CD4-positive, alpha-beta T cell (primary cell): Measurements from ENCODE around the gene CCDC178. TPM values are rescaled to one million over a fixed set of nuclear protein-coding genes. Genes with fewer than 3 reads are reported as not detected.

ENCODE experiments used
- ATAC-seq: fragments of 200-7000 bp; cut with Tn5 transposase; one replicate; pipeline ENCODE4 v1.10.0; 2022; ENCODE audit warnings: mild to moderate bottlenecking; ENCODE audit not compliant: poor library complexity
- CTCF ChIA-PET: fragments of 350-600 bp; sonication (Branson Sonifier 250); formaldehyde crosslinking; loops from one replicate; lab custom pipeline; 2021; ENCODE audit warnings: antibody characterized with exemption, inconsistent platforms; lab: Charles Lee
- POLR2A ChIA-PET: fragments of 350-600 bp; sonication (Branson Sonifier 250); formaldehyde crosslinking; loops from one replicate; lab custom pipeline; 2021; ENCODE audit warnings: antibody characterized with exemption, inconsistent platforms; lab: Charles Lee
- DNase-seq, 14 experiments: peaks; one replicate each; pipeline ENCODE4 v3.0.0-alpha.2; 2013 to 2020; ENCODE audit warnings: mixed read lengths in 2 of 14
- H3K27ac ChIP-seq, 2 donors: one replicate each; pipeline versions ENCODE4 v1.5.1 to v1.7.0; 2013; ENCODE audit warnings: low read length in 2 of 2, low read depth in 1 of 2, mild to moderate bottlenecking in 1 of 2
- H3K27me3 ChIP-seq, 2 experiments: 1 replicate in 1 of 2; 2 replicates in 1 of 2; pipeline versions ENCODE4 v1.6.1 to v1.7.0; 2013; ENCODE audit warnings: low read length in 2 of 2, control low read depth in 1 of 2, mild to moderate bottlenecking in 1 of 2, moderate library complexity in 1 of 2; ENCODE audit not compliant: insufficient read depth in 2 of 2, control insufficient read depth in 1 of 2
- H3K36me3 ChIP-seq: one replicate; pipeline ENCODE4 v1.6.1; 2013; ENCODE audit warnings: low read length, control low read depth; ENCODE audit not compliant: insufficient read depth
- H3K4me1 ChIP-seq: one replicate; pipeline ENCODE4 v1.6.1; 2013; ENCODE audit warnings: low read length, control low read depth; ENCODE audit not compliant: insufficient read depth
- H3K4me3 ChIP-seq: one replicate; pipeline ENCODE4 v1.5.1; 2013; ENCODE audit warnings: mild to moderate bottlenecking, low read length, moderate library complexity
- H3K9me3 ChIP-seq, 2 experiments: 1 replicate in 1 of 2; 2 replicates in 1 of 2; pipeline versions ENCODE4 v1.6.1 to v1.7.0; 2013; ENCODE audit warnings: low read length in 2 of 2, mild to moderate bottlenecking in 2 of 2, control low read depth in 1 of 2, moderate library complexity in 1 of 2; ENCODE audit not compliant: control insufficient read depth in 1 of 2, insufficient read depth in 1 of 2
- H3K27ac Mint-ChIP-seq: one replicate; pipeline ENCODE4 v1.8.0; 2020; ENCODE audit warnings: mixed read lengths
- H3K27me3 Mint-ChIP-seq: one replicate; pipeline ENCODE4 v1.8.0; 2021; ENCODE audit warnings: mixed read lengths
- H3K36me3 Mint-ChIP-seq: one replicate; pipeline ENCODE4 v1.8.0; 2021; ENCODE audit warnings: low read depth, mixed read lengths
- H3K4me1 Mint-ChIP-seq: one replicate; pipeline ENCODE4 v1.8.0; 2021; ENCODE audit warnings: low read depth, mixed read lengths
- H3K4me3 Mint-ChIP-seq: one replicate; pipeline ENCODE4 v1.8.0; 2020; ENCODE audit warnings: mild to moderate bottlenecking, mixed read lengths
- H3K9me3 Mint-ChIP-seq: one replicate; pipeline ENCODE4 v1.8.0; 2020; ENCODE audit warnings: mixed read lengths
- CTCF ChIP-seq: fragments of 200-600 bp; IDR thresholded peaks from one replicate; pipeline ENCODE4 v1.8.0; 2022; ENCODE audit warnings: antibody characterized with exemption, mild to moderate bottlenecking
- intact Hi-C, 2 experiments: fragments of 100-400 bp; cut with DNase I in 1 of 2; cut with micrococcal nuclease in 1 of 2; formaldehyde crosslinking; loops; one replicate each; pipeline versions ENCODE4 v1.15.1 to v1.9.0; 2023 to 2025; cut with DNase I, micrococcal nuclease
- total RNA-seq, 174 experiments: library from RNA in 2 of 174; stranded (reverse) in 2 of 174; gene quantifications; one replicate each; pipeline ENCODE4 v1.2.3 and lab custom pipeline; 2021 to 2026

The CCDC178 gene
- total RNA-seq, 2 experiments from 2014 or later: not detected

GRCh38 chr18:33107511-33107910 lies 333.0 kb downstream of the CCDC178 start:
- intact Hi-C loops: no loop called here
- Histone ChIP-seq H3K27me3 (no peaks in the 10 kb centered on the region), H3K4me3 (no peak overlapping the region), H3K4me1 (no peaks in the 10 kb centered on the region), H3K27ac (no peak overlapping the region), H3K9me3 (no peaks in the 10 kb centered on the region), H3K36me3 (no peaks in the 10 kb centered on the region)
- Mint-ChIP-seq H3K4me1 (no peaks in the 10 kb centered on the region), H3K9me3 (peaks cover 5% of the 10 kb centered on the region), H3K27me3 (no peaks in the 10 kb centered on the region), H3K4me3 (no peak overlapping the region), H3K27ac (no peak overlapping the region), H3K36me3 (no peaks in the 10 kb centered on the region)
- DNase-seq (no peak), ATAC-seq (no peak)
- POLR2A ChIA-PET: no interaction called here
- TF ChIP-seq CTCF: no peak
- CTCF ChIA-PET: no interaction called here

- ATAC-seq: no peak
- no peaks in the 10 kb centered on the region for H3K27me3 ChIP-seq
- POLR2A ChIA-PET: no interaction called here
- Mint-ChIP-seq H3K9me3 (peaks cover 7% of the 10 kb centered on the region), H3K27me3 (no peaks in the 10 kb centered on the region), H3K27ac (no peak overlapping the region), H3K4me3 (no peak overlapping the region), H3K4me1 (no peaks in the 10 kb centered on the region), H3K36me3 (no peaks in the 10 kb centered on the region)
- CTCF ChIA-PET: no interaction called here
- no peaks in the 10 kb centered on the region for H3K36me3 ChIP-seq
- H3K4me3 ChIP-seq: no peak overlapping the region
- TF ChIP-seq CTCF: no peak
- H3K27ac ChIP-seq: no peak overlapping the region
- intact Hi-C loops: no loop called here
- DNase-seq: no peak
- no peaks in the 10 kb centered on the region for H3K9me3 ChIP-seq
- H3K4me1 ChIP-seq: no peaks in the 10 kb centered on the region
Observed at GRCh38 chr18:33101316-33101715, 339.2 kb downstream of the CCDC178 start.

GRCh38 chr18:33099626-33100025 lies 340.9 kb downstream of the CCDC178 start:
- Histone ChIP-seq H3K4me3 (no peak overlapping the region), H3K4me1 (no peaks in the 10 kb centered on the region)
- no peaks in the 10 kb centered on the region for H3K27me3 Mint-ChIP-seq

More at GRCh38 chr18:33099626-33100025, 340.9 kb downstream of the CCDC178 start:
- TF ChIP-seq CTCF: no peak
- Mint-ChIP-seq H3K27ac (no peak overlapping the region), H3K36me3 (no peaks in the 10 kb centered on the region), H3K9me3 (peaks cover 7% of the 10 kb centered on the region), H3K4me3 (no peak overlapping the region), H3K4me1 (no peaks in the 10 kb centered on the region)
- Histone ChIP-seq H3K27ac (no peak overlapping the region), H3K9me3 (no peaks in the 10 kb centered on the region), H3K36me3 (no peaks in the 10 kb centered on the region), H3K27me3 (no peaks in the 10 kb centered on the region)
- intact Hi-C loops: no loop called here
- DNase-seq (no peak), ATAC-seq (no peak)
- POLR2A ChIA-PET: no interaction called here
- CTCF ChIA-PET: no interaction called here
